Esophagus squamous epithelium (tissue), 5 donors: ENCODE measurements around the gene BTG2. TPM values are rescaled to one million over a fixed set of nuclear protein-coding genes. Genes with fewer than 3 reads are reported as not detected.

ENCODE experiments used
- DNase-seq: peaks from one replicate; lab custom pipeline; 2025; lab: John Stamatoyannopoulos, UW
- H3K27ac ChIP-seq, 4 donors: fragments of 200-600 bp; sonication (generic); one replicate each; pipeline ENCODE4 v1.5.1; 2016 to 2019; ENCODE audit warnings: mild to moderate bottlenecking in 1 of 4
- H3K27me3 ChIP-seq, 4 donors: fragments of 200-600 bp; sonication (generic); 1 replicate in 3 of 4; 2 replicates in 1 of 4; pipeline versions ENCODE4 v1.5.1 to v1.6.0; 2017 to 2021; ENCODE audit warnings: antibody characterized with exemption in 1 of 4
- H3K36me3 ChIP-seq, 3 donors: fragments of 200-600 bp; sonication (generic); one replicate each; pipeline ENCODE4 v1.5.1; 2016 to 2019
- H3K4me1 ChIP-seq, 3 donors: fragments of 200-600 bp; sonication (generic); one replicate each; pipeline ENCODE4 v1.5.1; 2017 to 2019
- H3K4me3 ChIP-seq, 4 donors: fragments of 200-600 bp; sonication (generic); 1 replicate in 3 of 4; 2 replicates in 1 of 4; pipeline ENCODE4 v1.5.1; 2016 to 2019; ENCODE audit warnings: mild to moderate bottlenecking in 2 of 4, moderate library complexity in 1 of 4
- H3K9me3 ChIP-seq, 3 donors: fragments of 200-600 bp; sonication (generic); one replicate each; pipeline ENCODE4 v1.5.1; 2016 to 2019
- POLR2A ChIP-seq, 4 donors: fragments of 450-650 bp; IDR thresholded peaks; one replicate each; pipeline ENCODE4 v1.6.1; 2017; ENCODE audit warnings: antibody characterized with exemption in 4 of 4, mild to moderate bottlenecking in 4 of 4, moderate library complexity in 3 of 4
- intact Hi-C: fragments of 100-400 bp; cut with DNase I; formaldehyde crosslinking; loops from one replicate; pipeline ENCODE4 v1.15.0; 2022
- small RNA-seq, 4 donors: library from RNA; depleted of rRNA; stranded (forward); fragments of <200 nt; gene quantifications; one replicate each; pipeline ENCODE3, GENCODE V24; 2016
- total RNA-seq, 4 donors: library from RNA; depleted of rRNA; stranded (reverse); fragments of >200 nt; gene quantifications; one replicate each; pipeline ENCODE4 v1.1.0, GENCODE V29; 2016
- donor health status: DM: yes; HTN: yes; CAD: no.

Gene BTG2
- total RNA-seq, 4 donors from 2014 or later = 29.7 to 46.2 (median 41.3) TPM

- no peaks in the 10 kb centered on the region for H3K36me3 ChIP-seq
- H3K9me3 ChIP-seq = no peaks in the 10 kb centered on the region
- no peak for TF ChIP-seq POLR2A (IDR thresholded peaks at IDR 0.05)
- intact Hi-C loops = no loop called here
- no peak overlapping the region for H3K27ac ChIP-seq
- no peak overlapping the region for H3K4me3 ChIP-seq
- H3K4me1 ChIP-seq = peaks cover 0 to 10% (median 3%) of the 10 kb centered on the region in 3 donors
- DNase-seq = no peak
- H3K27me3 ChIP-seq = peaks cover 0 to 28% (median 0%) of the 10 kb centered on the region in 4 donors
Measured at GRCh38 chr1:203359010-203359571, 53.8 kb downstream of the BTG2 start.

Small RNA genes within 50 kb of the gene (small RNA-seq; reads per million reads assigned to genes)
- 0 reads per million in 4 donors for gene AL359837.1
- gene RNU6-487P = 0 reads per million in 4 donors

Other genes starting within 250 kb of the BTG2 start
- gene MYOG, start 219.5 kb upstream of the BTG2 start, total RNA-seq = not detected
- 1 to 10 TPM in 1 of 4 donors, under 1 TPM in 2, not detected in 1; 0.64 to 1.7 (median 0.66) TPM for gene ADORA1, start 177.8 kb upstream of the BTG2 start, total RNA-seq
- not detected for gene MYBPH, start 129.7 kb upstream of the BTG2 start, total RNA-seq
- gene CHI3L1, start 118.8 kb upstream of the BTG2 start, total RNA-seq = 10 to 100 TPM in 2 of 4 donors, 1 to 10 TPM in 1, under 1 TPM in 1; 0.38 to 10.9 (median 9.1) TPM
- under 1 TPM in 1 of 4 donors, not detected in 3; 1.00 TPM for gene CHIT1, start 75.8 kb upstream of the BTG2 start, total RNA-seq
- 10 to 100 TPM in 2 of 4 donors, 1 to 10 TPM in 2; 4.3 to 29.9 (median 9.9) TPM for gene FMOD, start 45.6 kb downstream of the BTG2 start, total RNA-seq
- 10 to 100 TPM in 2 of 4 donors, 1 to 10 TPM in 2; 2.2 to 71.0 (median 9.1) TPM for gene PRELP, start 170.3 kb downstream of the BTG2 start, total RNA-seq
- gene OPTC, start 188.6 kb downstream of the BTG2 start, total RNA-seq = not detected